GM12875 (cell line): Measurements from ENCODE around the gene PKIB.

Experiments used
- H3K4me3 ChIP-seq: one replicate; pipeline ENCODE4 v1.5.1; 2011; ENCODE audit warnings: low read depth, low read length, control low read depth
- CTCF ChIP-seq: IDR thresholded peaks from 2 replicates; pipeline ENCODE4 v1.5.1; 2011; ENCODE audit warnings: low read depth, mild to moderate bottlenecking, control low read depth, inconsistent platforms, low read length, moderate library complexity, borderline replicate concordance; ENCODE audit not compliant: insufficient read depth

PKIB gene

GRCh38 chr6:122749451-122750050 lies 139.3 kb downstream of the PKIB start:
- TF ChIP-seq CTCF = no peak
- H3K4me3 ChIP-seq = no peak overlapping the region

GRCh38 chr6:122751326-122751725 lies 141.1 kb downstream of the PKIB start:
- no peak for TF ChIP-seq CTCF
- H3K4me3 ChIP-seq = no peak overlapping the region

- TF ChIP-seq CTCF = no peak
- no peak overlapping the region for H3K4me3 ChIP-seq
Measured at GRCh38 chr6:122752459-122752858, 142.3 kb downstream of the PKIB start.

- TF ChIP-seq CTCF = no peak
- no peak overlapping the region for H3K4me3 ChIP-seq
Measured at GRCh38 chr6:122753000-122753687, 142.9 kb downstream of the PKIB start.

- TF ChIP-seq CTCF = no peak
- H3K4me3 ChIP-seq = no peak overlapping the region
Measured at GRCh38 chr6:122753688-122754056, 143.5 kb downstream of the PKIB start.

- no peak overlapping the region for H3K4me3 ChIP-seq
- no peak for TF ChIP-seq CTCF
Measured at GRCh38 chr6:122754191-122754731, 144.1 kb downstream of the PKIB start.

GRCh38 chr6:122755901-122756300 lies 145.7 kb downstream of the PKIB start:
- TF ChIP-seq CTCF = no peak
- no peak overlapping the region for H3K4me3 ChIP-seq
